KMS-11 (cell line): ENCODE data around the gene CEACAM16.

Experiments
- H2AFZ ChIP-seq: fragments of 200-600 bp; sonication (generic); 2 replicates; pipeline ENCODE4 v1.6.1; 2016; ENCODE audit warnings: antibody characterized with exemption, mixed run types, low read depth
- H3K27ac ChIP-seq: fragments of 200-600 bp; sonication (generic); 2 replicates; pipeline ENCODE4 v1.6.1; 2016; ENCODE audit warnings: mild to moderate bottlenecking, mixed run types
- H3K27me3 ChIP-seq: fragments of 200-600 bp; sonication (generic); 2 replicates; pipeline ENCODE4 v1.6.1; 2017; ENCODE audit warnings: mild to moderate bottlenecking, low read depth, mixed run types, moderate library complexity; ENCODE audit not compliant: insufficient read depth
- H3K36me3 ChIP-seq: fragments of 200-600 bp; sonication (generic); 2 replicates; pipeline ENCODE4 v1.6.1; 2017; ENCODE audit warnings: mild to moderate bottlenecking, mixed run types; ENCODE audit not compliant: insufficient read depth
- H3K4me1 ChIP-seq: fragments of 200-600 bp; sonication (generic); 2 replicates; pipeline ENCODE4 v1.6.1; 2016; ENCODE audit warnings: mild to moderate bottlenecking, low read depth, mixed run types; ENCODE audit not compliant: poor library complexity, severe bottlenecking
- H3K4me2 ChIP-seq: fragments of 200-600 bp; sonication (generic); 2 replicates; pipeline ENCODE4 v1.7.0; 2016; ENCODE audit warnings: mild to moderate bottlenecking, mixed run types
- H3K4me3 ChIP-seq: fragments of 200-600 bp; sonication (generic); IDR thresholded peaks from 2 replicates; pipeline ENCODE4 v1.6.1; 2017; ENCODE audit warnings: low read depth, low read length, mixed read lengths; ENCODE audit not compliant: insufficient read depth
- H3K79me2 ChIP-seq: fragments of 200-600 bp; sonication (generic); 2 replicates; pipeline ENCODE4 v1.6.1; 2016; ENCODE audit warnings: low read depth, mixed run types; ENCODE audit not compliant: insufficient read depth
- H3K9ac ChIP-seq: fragments of 200-600 bp; sonication (generic); 2 replicates; pipeline ENCODE4 v1.6.1; 2016; ENCODE audit warnings: mild to moderate bottlenecking, mixed run types
- H4K20me1 ChIP-seq: fragments of 200-600 bp; sonication (generic); 2 replicates; pipeline ENCODE4 v1.6.1; 2016; ENCODE audit warnings: mild to moderate bottlenecking, mixed run types; ENCODE audit not compliant: insufficient read depth
- TF ChIP-seq, protein P1 (sequence below): fragments of 200-600 bp; sonication (generic); conservative IDR thresholded peaks from 2 replicates; pipeline ENCODE4 v1.6.1; 2017; ENCODE audit warnings: low read depth, mild to moderate bottlenecking, antibody characterized with exemption, low read length, moderate library complexity, mixed read lengths

CEACAM16 gene

DNA sequence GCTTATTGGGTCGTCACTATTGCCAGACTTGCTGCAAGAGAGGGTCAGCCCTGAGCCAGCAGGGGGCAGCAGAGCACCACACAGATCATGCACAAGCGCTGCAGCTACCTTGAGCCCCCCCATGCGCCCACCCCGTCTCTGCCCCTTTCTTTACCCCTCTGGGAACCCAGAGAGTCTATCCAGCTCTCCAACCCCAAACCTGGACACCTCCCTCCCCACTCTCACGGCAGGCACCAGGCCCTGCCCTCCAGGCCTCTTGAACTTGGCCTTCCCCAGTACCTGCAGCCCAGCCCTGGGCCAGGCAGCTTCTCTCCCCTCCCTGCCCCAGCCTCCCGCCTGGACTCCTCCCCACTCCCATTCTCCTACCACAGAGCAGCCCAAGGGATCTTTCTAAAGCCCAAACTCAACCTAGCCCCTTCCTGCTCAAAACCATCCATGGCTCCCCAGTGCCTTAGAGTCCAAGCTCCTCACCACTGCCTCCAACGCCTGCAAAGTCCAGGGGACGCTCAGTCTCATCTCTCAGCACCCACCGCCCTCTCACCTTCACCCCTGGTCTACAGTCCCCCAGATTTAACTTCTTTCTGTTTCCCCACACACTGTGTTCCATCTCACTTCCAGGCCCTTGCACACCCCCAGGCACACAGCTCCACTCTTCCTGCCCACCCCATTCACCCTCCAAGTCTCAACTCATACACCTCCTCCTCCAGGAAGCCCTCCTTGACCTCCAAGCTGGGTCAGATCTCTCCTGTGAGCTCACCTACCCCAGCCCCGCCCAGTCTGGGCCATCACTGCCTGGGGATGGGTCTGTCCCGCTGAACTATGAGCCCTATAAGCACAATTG lies 9.4 kb upstream of the CEACAM16 start:
- Histone ChIP-seq H3K27ac (peak overlapping the region; percentile 50; the same call in 1 of the 2 replicates), H3K4me1 (peaks cover 64% of the 10 kb centered on the region), H3K4me2 (peak overlapping the region; percentile 70)

DNA sequence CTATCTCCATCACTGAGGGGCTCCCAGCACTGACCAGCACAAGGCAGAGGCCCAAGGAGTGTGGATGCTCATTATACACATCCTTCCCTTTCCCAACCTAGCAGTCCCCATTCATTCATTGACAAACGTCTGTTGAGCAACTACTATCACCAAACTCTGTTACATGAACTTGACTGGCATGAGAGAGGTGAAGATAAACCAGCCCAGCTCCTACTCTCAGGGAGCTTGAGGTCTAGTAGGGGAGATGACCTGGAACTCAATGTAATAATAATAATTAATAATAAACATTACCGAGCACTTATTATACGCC lies 8.9 kb upstream of the CEACAM16 start:
- Histone ChIP-seq H3K4me3 (no peak overlapping the region), H3K27me3 (no peaks in the 10 kb centered on the region), H4K20me1 (no peaks in the 10 kb centered on the region), H3K79me2 (no peaks in the 10 kb centered on the region), H3K27ac (peak overlapping the region; percentile 50; the same call in 1 of the 2 replicates), H3K36me3 (no peaks in the 10 kb centered on the region), H3K4me2 (peak overlapping the region; percentile 70; the same call in 1 of the 2 replicates), H3K9ac (no peak overlapping the region), H2AFZ (no peak overlapping the region), H3K4me1 (peaks cover 65% of the 10 kb centered on the region)
- TF ChIP-seq, protein P1, sequence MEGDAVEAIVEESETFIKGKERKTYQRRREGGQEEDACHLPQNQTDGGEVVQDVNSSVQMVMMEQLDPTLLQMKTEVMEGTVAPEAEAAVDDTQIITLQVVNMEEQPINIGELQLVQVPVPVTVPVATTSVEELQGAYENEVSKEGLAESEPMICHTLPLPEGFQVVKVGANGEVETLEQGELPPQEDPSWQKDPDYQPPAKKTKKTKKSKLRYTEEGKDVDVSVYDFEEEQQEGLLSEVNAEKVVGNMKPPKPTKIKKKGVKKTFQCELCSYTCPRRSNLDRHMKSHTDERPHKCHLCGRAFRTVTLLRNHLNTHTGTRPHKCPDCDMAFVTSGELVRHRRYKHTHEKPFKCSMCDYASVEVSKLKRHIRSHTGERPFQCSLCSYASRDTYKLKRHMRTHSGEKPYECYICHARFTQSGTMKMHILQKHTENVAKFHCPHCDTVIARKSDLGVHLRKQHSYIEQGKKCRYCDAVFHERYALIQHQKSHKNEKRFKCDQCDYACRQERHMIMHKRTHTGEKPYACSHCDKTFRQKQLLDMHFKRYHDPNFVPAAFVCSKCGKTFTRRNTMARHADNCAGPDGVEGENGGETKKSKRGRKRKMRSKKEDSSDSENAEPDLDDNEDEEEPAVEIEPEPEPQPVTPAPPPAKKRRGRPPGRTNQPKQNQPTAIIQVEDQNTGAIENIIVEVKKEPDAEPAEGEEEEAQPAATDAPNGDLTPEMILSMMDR = no peak

More for the DNA sequence above, 9.4 kb upstream of the CEACAM16 start:
- Histone ChIP-seq H2AFZ (peak overlapping the region; percentile 70), H3K36me3 (no peaks in the 10 kb centered on the region), H3K79me2 (no peaks in the 10 kb centered on the region), H4K20me1 (no peaks in the 10 kb centered on the region), H3K9ac (no peak overlapping the region; the same call in 1 of the 2 replicates), H3K4me3 (no peak overlapping the region), H3K27me3 (no peaks in the 10 kb centered on the region)
- TF ChIP-seq, protein P1 = peak; percentile 92

- Histone ChIP-seq H3K4me2 (peak overlapping the region; percentile 91), H3K79me2 (no peaks in the 10 kb centered on the region), H3K4me1 (peaks cover 65% of the 10 kb centered on the region), H2AFZ (peak overlapping the region; percentile 31), H3K9ac (peak overlapping the region; percentile 28; the same call in 1 of the 2 replicates), H3K36me3 (no peaks in the 10 kb centered on the region), H3K27me3 (no peaks in the 10 kb centered on the region), H4K20me1 (no peaks in the 10 kb centered on the region), H3K4me3 (no peak overlapping the region), H3K27ac (peak overlapping the region; percentile 78)
- TF ChIP-seq, protein P1 = no peak
Observed at GRCh38 chr19:44692379-44692721, 6.6 kb upstream of the CEACAM16 start.

DNA sequence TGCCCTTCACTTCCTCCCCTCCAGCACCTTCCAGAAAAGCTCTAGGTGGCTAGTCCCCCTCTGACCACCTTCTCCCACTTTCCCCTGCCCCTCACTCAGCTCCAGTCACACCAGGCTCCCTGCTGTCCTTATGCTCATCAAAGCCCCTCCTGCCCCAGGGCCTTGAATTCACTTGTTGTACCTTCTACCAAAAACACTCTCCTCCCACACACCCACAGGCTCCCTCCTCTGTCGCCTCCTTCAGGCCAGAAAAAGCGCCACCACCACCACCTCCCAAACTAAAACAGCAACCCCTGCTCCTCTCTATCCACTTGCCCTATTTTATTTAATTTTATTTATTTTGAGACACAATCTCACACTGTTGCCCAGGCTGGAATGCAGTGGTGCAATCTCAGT lies 4.8 kb upstream of the CEACAM16 start:
- H3K36me3 ChIP-seq = no peaks in the 10 kb centered on the region
- no peak overlapping the region for H3K4me2 ChIP-seq
- no peak overlapping the region for H2AFZ ChIP-seq
- H3K27ac ChIP-seq = no peak overlapping the region
- H3K4me3 ChIP-seq = no peak overlapping the region
- H3K9ac ChIP-seq = no peak overlapping the region
- peaks cover 54% of the 10 kb centered on the region for H3K4me1 ChIP-seq
- H3K27me3 ChIP-seq = no peaks in the 10 kb centered on the region
- H4K20me1 ChIP-seq = no peaks in the 10 kb centered on the region
- H3K79me2 ChIP-seq = no peaks in the 10 kb centered on the region
- TF ChIP-seq, protein P1 = peak; percentile 64
